ENCODE results near the gene TFAP2A.

The TFAP2A gene

DNA sequence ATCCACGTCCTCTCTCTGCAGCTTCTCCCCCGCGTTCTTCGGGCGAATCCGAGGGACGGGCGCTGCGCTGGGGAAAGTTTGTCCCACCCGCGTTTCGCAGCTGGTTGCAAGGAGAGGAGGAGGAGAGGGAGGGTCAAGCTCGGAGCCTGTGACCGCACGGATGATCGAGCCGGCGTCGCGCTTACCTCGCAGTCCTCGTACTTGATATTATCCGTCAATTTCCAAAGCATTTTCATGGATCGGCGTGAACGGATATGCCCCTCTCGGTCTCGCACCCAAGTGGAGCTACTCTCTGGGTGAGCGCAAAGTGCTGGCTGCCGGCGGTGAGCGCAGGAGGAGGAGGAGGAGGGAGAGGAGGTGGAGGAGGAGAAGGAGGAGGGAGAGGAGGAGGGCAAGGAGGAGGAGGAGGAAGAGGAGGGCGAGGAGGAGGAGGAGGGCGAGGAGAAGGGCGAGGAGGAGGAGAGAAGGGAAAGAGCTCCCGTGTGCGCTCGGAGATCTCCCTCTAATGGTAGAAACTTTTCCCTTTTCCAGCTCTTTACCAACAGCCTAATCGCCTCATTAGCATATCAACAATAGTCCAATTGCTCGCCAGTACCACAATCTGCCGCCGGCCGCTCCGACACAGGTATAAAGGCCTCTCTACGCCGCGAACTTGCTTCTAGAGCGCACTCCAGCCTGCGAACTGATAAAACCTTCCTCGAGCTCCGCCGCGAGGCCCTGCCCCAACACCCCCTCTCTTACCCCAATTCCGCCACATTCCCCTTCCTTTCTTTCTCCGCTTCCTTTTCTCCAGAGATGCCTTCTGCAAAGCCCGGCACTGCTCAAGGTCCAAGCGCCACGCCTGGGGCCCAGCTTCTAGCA, at the start of gene TFAP2A:
Gene TFAP2A, minus strand, starts transcription at position 319 of the 861 bp plus-strand sequence. Its CDS starts 83 bp downstream, at position 236.
- TF ChIP-seq, protein P1, sequence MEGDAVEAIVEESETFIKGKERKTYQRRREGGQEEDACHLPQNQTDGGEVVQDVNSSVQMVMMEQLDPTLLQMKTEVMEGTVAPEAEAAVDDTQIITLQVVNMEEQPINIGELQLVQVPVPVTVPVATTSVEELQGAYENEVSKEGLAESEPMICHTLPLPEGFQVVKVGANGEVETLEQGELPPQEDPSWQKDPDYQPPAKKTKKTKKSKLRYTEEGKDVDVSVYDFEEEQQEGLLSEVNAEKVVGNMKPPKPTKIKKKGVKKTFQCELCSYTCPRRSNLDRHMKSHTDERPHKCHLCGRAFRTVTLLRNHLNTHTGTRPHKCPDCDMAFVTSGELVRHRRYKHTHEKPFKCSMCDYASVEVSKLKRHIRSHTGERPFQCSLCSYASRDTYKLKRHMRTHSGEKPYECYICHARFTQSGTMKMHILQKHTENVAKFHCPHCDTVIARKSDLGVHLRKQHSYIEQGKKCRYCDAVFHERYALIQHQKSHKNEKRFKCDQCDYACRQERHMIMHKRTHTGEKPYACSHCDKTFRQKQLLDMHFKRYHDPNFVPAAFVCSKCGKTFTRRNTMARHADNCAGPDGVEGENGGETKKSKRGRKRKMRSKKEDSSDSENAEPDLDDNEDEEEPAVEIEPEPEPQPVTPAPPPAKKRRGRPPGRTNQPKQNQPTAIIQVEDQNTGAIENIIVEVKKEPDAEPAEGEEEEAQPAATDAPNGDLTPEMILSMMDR (conservative IDR thresholded peaks at IDR 0.05; ENCODE audit: low read depth, low read length), result peak; percentile 34
- DNase-seq (ENCODE audit: low read depth), result no peak
- no peak within 1 kb of the TSS for H3K4me3 ChIP-seq (ENCODE audit: low read depth, low read length)

DNA sequence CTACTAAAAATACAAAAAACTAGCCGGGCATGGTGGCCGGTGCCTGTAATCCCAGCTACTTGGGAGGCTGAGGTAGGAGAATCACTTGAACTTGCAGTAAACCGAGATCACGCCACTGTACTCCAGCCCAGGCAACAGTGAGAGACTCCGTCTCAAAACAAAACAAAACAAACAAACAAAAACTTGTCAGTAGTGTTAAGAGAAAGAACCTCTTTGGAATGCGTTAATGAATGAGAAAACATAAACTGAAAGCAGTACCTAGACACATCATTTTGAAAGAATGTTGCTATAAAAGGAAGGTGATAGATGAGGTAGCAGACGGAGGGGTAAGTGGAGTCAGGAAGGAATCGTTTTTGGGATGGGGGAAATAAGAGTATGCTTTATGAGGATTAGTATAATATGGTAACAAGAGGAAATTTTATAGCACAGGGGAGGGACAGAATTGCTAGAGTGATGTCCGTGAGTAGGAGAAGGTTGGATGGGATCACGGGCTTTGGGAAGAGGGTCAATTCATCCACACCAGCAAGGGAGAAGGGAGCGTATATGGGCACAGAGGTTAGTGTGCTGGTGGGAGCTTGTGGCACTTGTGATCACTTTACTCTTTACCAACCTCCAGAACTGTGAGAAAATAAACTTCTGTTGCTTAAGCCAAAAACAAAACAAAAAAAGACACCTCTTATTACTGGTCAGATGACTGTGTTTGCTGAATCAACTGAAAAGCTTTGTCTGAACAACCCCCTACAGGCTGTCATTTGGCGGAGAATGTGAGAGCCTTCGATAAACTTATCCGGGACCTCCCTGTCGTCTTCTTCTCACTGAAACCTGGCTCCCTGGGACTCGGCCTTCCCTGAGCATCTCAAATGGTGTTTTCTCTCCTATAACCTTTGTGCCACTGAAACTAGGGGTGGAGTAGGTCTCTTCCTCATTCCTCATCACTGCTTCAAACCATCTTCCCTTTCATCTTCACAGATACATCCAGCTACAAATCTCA, 48.9 kb upstream of the TFAP2A start:
- TF ChIP-seq, protein P1 (conservative IDR thresholded peaks at IDR 0.05; ENCODE audit: low read depth, low read length), result no peak
- no peak overlapping the region for H3K4me3 ChIP-seq (ENCODE audit: low read depth, low read length)

DNA sequence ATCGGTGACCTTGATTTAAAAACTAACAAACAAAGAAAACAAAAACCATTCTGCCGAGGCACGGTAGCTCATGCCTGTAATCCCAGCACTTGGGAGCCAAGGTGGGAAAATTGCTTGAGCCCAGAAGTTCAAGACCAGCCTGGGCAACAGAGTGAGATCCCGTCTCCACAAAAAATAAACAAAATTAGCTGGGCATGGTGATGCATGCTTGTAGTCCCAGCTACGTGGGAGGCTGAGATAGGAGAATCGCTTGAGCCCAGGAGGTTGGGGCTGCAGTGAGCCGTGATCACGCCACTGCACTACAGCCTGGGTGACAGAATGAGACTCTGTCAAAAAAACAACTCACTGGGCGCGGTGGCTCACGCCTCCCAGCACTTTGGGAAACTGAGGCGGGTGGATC, 48.2 kb upstream of the TFAP2A start:
- no peak for DNase-seq (ENCODE audit: low read depth)
- H3K4me3 ChIP-seq (ENCODE audit: low read depth, low read length), result no peak overlapping the region
- TF ChIP-seq, protein P1 (conservative IDR thresholded peaks at IDR 0.05; ENCODE audit: low read depth, low read length), result no peak

More for the DNA sequence above, 48.9 kb upstream of the TFAP2A start:
- DNase-seq (ENCODE audit: low read depth), result no peak

DNA sequence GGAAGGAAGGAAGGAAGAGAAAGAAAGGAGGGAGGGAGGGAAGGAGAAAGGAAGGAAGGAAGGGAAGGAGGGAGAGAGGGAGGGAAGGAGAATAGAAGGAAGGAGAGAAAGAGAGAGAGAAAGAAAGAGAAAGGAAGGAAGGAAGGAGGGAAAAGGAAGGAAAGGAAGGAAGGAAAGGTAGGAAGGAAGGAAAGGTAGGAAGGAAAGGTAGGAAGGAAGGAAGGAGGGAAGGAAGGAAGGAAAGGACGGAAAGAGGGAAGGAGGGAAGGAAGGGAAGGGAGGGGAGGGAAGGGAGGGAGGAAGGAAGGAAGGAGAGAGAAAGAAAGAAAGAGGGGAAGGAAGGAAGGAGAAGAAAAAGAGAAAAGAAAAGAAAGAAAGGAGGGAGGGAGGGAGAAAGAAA, 47.0 kb upstream of the TFAP2A start:
- TF ChIP-seq, protein P1 (conservative IDR thresholded peaks at IDR 0.05; ENCODE audit: low read depth, low read length), result no peak
- no peak overlapping the region for H3K4me3 ChIP-seq (ENCODE audit: low read depth, low read length)
- DNase-seq (ENCODE audit: low read depth), result no peak

DNA sequence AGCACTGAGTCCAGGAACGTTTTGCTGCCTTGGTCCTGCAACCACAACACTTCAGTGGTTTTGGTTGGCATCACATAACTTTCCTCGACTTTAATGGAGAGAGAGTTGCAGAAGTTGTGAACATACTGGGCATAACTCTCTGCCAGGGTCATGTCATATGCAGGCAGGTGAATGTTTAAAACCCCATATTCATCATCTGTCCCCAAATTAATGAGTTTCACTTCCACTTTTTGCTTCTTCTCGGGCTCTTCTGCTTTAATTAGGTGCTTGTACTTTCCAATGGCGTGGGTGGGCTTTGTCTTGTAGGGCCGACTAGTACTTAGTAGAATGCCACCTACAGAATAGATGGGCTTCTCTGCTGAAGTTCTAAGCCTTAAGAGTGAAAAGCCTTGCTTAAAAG, 45.2 kb upstream of the TFAP2A start:
- TF ChIP-seq, protein P1 (conservative IDR thresholded peaks at IDR 0.05; ENCODE audit: low read depth, low read length), result no peak
- DNase-seq (ENCODE audit: low read depth), result no peak
- H3K4me3 ChIP-seq (ENCODE audit: low read depth, low read length), result no peak overlapping the region

DNA sequence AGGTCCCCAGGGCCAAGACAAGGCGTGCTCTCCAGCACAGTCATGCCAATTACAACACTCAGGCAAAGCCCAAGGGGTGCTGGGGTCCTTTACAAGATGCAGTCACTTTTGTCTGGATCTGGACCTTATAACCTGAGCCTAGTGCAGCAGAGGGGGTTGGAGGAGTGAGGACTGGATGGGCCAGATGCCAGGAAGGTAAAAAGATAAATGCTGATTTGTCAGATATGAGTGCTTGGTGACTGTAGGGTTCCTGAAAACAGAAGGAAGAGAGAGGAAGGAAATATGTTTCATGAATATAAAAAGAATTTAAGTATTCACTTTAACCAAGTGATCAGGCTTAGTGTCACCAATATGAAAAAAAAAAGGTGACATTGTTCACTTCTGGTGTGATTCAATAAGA, 43.4 kb upstream of the TFAP2A start:
- TF ChIP-seq, protein P1 (conservative IDR thresholded peaks at IDR 0.05; ENCODE audit: low read depth, low read length), result no peak
- no peak for DNase-seq (ENCODE audit: low read depth)

More for the DNA sequence above, 43.4 kb upstream of the TFAP2A start:
- H3K4me3 ChIP-seq (ENCODE audit: low read depth, low read length), result no peak overlapping the region
